ENCODE measurements around the gene DNAH11.
"Not testable (repeated sequence)": the region's sequence is repeated elsewhere in the genome, so short reads cannot be mapped to it uniquely, and the experiment has no call there.

Gene DNAH11

GRCh38 chr7:21618706-21619105 lies 75.9 kb downstream of the DNAH11 start:
- DNase-seq = no peak

- DNase-seq = no peak
Measured at GRCh38 chr7:21620054-21620453, 77.2 kb downstream of the DNAH11 start.

- no peak for DNase-seq
Measured at GRCh38 chr7:21624320-21624719, 81.5 kb downstream of the DNAH11 start.

- DNase-seq = no peak
Measured at GRCh38 chr7:21636694-21637093, 93.9 kb downstream of the DNAH11 start.

GRCh38 chr7:21639206-21639868 lies 96.5 kb downstream of the DNAH11 start:
- no peak for DNase-seq

GRCh38 chr7:21640105-21640504 lies 97.3 kb downstream of the DNAH11 start:
- peak in 2 of 3 experiments; percentile 25 to 73 for DNase-seq

- DNase-seq = no peak
Measured at GRCh38 chr7:21641546-21641945, 98.7 kb downstream of the DNAH11 start.

GRCh38 chr7:21642422-21642821 lies 99.6 kb downstream of the DNAH11 start:
- no peak for DNase-seq

GRCh38 chr7:21651697-21652096 lies 108.9 kb downstream of the DNAH11 start:
- DNase-seq = peak in 1 of 3 experiments; percentile 56

GRCh38 chr7:21653623-21654022 lies 110.8 kb downstream of the DNAH11 start:
- no peak for DNase-seq

GRCh38 chr7:21656081-21656480 lies 113.2 kb downstream of the DNAH11 start:
- no peak for DNase-seq

- no peak for DNase-seq
Measured at GRCh38 chr7:21656796-21657195, 114.0 kb downstream of the DNAH11 start.

GRCh38 chr7:21670496-21670895 lies 127.7 kb downstream of the DNAH11 start:
- DNase-seq = no peak

- no peak for DNase-seq
Measured at GRCh38 chr7:21671859-21672258, 129.0 kb downstream of the DNAH11 start.

GRCh38 chr7:21675255-21675654 lies 132.4 kb downstream of the DNAH11 start:
- no peak for DNase-seq

- peak in 1 of 3 experiments; percentile 20 for DNase-seq
Measured at GRCh38 chr7:21690705-21691104, 147.9 kb downstream of the DNAH11 start.

- not testable (repeated sequence) for DNase-seq
Measured at GRCh38 chr7:21691146-21691545, 148.3 kb downstream of the DNAH11 start.

GRCh38 chr7:21700587-21700986 lies 157.7 kb downstream of the DNAH11 start:
- not testable (repeated sequence) for DNase-seq

- DNase-seq = no peak
Measured at GRCh38 chr7:21702303-21702702, 159.5 kb downstream of the DNAH11 start.

- peak in 1 of 3 experiments; percentile 23 for DNase-seq
Measured at GRCh38 chr7:21704359-21704758, 161.5 kb downstream of the DNAH11 start.

GRCh38 chr7:21706131-21706530 lies 163.3 kb downstream of the DNAH11 start:
- DNase-seq = no peak

GRCh38 chr7:21707566-21707965 lies 164.7 kb downstream of the DNAH11 start:
- no peak for DNase-seq

- no peak for DNase-seq
Measured at GRCh38 chr7:21708096-21708495, 165.3 kb downstream of the DNAH11 start.

- DNase-seq = no peak
Measured at GRCh38 chr7:21717323-21717722, 174.5 kb downstream of the DNAH11 start.

GRCh38 chr7:21718391-21718790 lies 175.6 kb downstream of the DNAH11 start:
- DNase-seq = peak in 1 of 3 experiments; percentile 47
